Dermis microvascular lymphatic vessel endothelial cell (primary cell): Measurements from ENCODE around the gene PHF21A. TPM values are rescaled to one million over a fixed set of nuclear protein-coding genes. Genes with fewer than 3 reads are reported as not detected.

Experiments used
- DNase-seq, 2 donors: peaks; one replicate each; pipeline versions ENCODE4 v3.0.0 to v3.0.0-alpha.2; 2010; ENCODE audit warnings: low read depth in 2 of 2
- total RNA-seq: library from RNA; depleted of rRNA; stranded (reverse); fragments of >200 nt; gene quantifications from 2 replicates; pipeline ENCODE4 v1.2.1, GENCODE V29; 2014

PHF21A gene
- total RNA-seq, 1 donor from 2014 or later, result 6.7 TPM

GRCh38 chr11:45922425-45923082 is 198.7 kb downstream of the PHF21A start, which contains the start of gene LARGE2:
Gene LARGE2, plus strand, starts transcription at chr11:45922656. Its CDS starts 227 bp downstream, at chr11:45922883.
- no peak for DNase-seq

- DNase-seq, result no peak
Observed at GRCh38 chr11:45921561-45922424, 199.5 kb downstream of the PHF21A start.

- no peak for DNase-seq
Observed at GRCh38 chr11:45920531-45921477, 200.4 kb downstream of the PHF21A start.

GRCh38 chr11:45919806-45920530 is 201.3 kb downstream of the PHF21A start:
- no peak for DNase-seq

- DNase-seq, result no peak
Observed at GRCh38 chr11:45918962-45919675, 202.1 kb downstream of the PHF21A start.

GRCh38 chr11:45918331-45918941 is 202.8 kb downstream of the PHF21A start:
- peak; percentile 39 to 73 for DNase-seq

GRCh38 chr11:45917623-45918330 is 203.5 kb downstream of the PHF21A start, which contains the start of gene PEX16:
Gene PEX16, minus strand, starts transcription at chr11:45917877. Its CDS starts 66 bp downstream, at chr11:45917811.
- DNase-seq, result peak; percentile 90 to 98

- no peak for DNase-seq
Observed at GRCh38 chr11:45917286-45917622, 204.0 kb downstream of the PHF21A start.

- no peak for DNase-seq
Observed at GRCh38 chr11:45915446-45915845, 205.8 kb downstream of the PHF21A start.

GRCh38 chr11:45913942-45914635 is 207.2 kb downstream of the PHF21A start:
- DNase-seq, result no peak

GRCh38 chr11:45913514-45913913 is 207.7 kb downstream of the PHF21A start:
- DNase-seq, result no peak

- DNase-seq, result no peak
Observed at GRCh38 chr11:45910623-45911022, 210.6 kb downstream of the PHF21A start.

GRCh38 chr11:45909594-45910475 is 211.4 kb downstream of the PHF21A start:
- DNase-seq, result no peak

GRCh38 chr11:45907911-45908370 is 213.3 kb downstream of the PHF21A start:
- DNase-seq, result no peak

- DNase-seq, result no peak
Observed at GRCh38 chr11:45906965-45907611, 214.2 kb downstream of the PHF21A start, which contains the start of gene FREY1. Gene FREY1, minus strand, starts transcription at chr11:45907271. Its CDS starts 26 bp downstream, at chr11:45907245.

GRCh38 chr11:45906096-45906682 is 215.1 kb downstream of the PHF21A start:
- no peak for DNase-seq
